Endothelial cell of hepatic sinusoid (primary cell): ENCODE measurements around the gene SUN5.
"Not testable (repeated sequence)": the region's sequence is repeated elsewhere in the genome, so short reads cannot be mapped to it uniquely, and the experiment has no call there.

Experiments
- in situ Hi-C: cut with HindIII; loops from 2 replicates; pipeline ENCODE4 v1.10.0; 2017; ENCODE audit warnings: low sequenced_read_pairs

The SUN5 gene

DNA sequence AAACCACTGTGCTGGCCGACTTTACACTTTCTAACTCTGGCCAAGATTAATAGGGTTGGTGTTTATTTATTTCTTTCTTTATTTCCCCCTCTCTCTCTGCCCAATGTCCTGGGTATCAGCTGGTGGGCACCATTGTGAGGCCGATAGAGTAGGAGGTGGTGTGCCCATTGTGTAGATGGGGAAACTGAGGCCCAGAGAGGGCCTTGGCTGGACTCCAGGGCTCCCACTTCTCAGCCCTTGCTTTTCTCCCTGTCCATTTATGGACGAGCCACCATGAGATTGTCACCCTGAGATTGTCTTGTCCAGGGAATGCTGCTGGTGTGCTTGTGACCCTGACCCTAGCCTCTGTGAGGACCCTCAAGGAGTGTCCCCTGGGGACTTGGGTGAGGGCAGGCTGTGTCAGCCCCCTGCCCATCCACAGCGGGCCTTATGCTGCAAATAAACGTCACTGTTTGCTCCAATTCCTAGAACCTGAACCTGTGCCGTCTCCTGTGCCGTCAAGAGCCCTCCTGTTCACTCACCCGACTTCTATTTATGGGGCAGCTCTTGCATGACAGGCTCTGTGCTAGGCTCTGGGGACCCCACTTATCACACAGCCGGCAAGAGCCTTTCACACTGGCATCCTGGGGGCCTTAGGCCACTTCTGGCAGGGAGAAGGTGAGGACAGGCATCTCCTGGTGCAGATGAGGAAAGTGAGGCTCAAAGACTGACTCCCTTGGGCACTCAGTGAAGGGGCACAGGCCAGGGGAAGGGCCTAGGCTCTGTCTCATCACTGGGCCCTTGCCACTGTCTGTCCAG lies 24.8 kb downstream of the SUN5 start:
- in situ Hi-C loops: no loop called here

DNA sequence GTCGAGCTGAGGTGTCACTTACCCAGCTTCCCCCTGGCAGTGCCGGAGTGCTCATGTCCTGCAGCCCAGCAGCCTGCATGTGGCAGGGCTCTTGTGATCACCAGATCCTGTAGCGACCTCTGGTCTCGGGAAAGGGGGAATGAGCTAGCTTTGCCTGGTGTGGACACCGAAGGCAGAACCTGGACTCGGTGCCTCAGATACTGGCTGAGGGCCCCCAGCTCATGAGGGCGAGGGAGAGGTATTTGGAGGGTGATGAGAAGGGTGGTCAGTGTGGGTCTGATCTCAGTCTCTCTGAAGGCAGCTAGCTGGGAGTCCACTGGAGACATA lies 26.3 kb downstream of the SUN5 start:
- in situ Hi-C loops: no loop called here

DNA sequence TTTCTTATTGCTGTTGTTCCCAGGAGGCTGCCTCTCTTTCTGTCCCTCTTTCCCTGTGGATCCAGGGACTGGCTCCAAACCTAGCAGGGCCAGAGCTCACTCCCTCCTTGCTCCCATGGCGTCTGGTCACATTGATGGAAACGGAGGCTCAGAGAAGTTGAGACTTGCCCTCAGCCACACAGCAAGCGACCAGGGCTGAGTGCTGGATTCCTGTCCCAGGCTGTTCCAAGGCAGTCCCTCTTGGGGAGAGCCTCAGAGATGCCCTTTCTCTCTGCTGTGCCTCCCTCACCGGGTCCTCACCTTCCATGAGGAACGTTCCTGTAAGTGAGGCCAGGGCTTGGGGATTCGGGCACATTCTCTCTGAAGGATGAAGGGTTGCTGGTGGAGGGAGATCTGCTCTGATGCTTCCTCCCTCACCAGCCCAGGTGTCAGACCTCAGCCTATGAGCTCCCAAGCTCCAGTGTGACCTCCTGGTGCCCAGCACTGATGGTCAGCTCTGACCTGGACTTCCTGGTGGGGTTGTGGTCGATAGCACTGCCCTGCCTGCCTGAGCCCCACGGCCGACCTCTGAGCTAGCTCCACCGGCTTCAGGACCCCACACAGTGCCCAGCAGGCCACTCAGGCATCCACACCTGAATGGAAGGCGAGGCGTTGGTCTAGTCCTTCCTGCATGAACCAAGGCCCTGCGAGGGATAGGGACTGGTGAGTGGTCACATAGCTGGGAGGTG lies 26.8 kb downstream of the SUN5 start:
- in situ Hi-C loops: no loop called here

DNA sequence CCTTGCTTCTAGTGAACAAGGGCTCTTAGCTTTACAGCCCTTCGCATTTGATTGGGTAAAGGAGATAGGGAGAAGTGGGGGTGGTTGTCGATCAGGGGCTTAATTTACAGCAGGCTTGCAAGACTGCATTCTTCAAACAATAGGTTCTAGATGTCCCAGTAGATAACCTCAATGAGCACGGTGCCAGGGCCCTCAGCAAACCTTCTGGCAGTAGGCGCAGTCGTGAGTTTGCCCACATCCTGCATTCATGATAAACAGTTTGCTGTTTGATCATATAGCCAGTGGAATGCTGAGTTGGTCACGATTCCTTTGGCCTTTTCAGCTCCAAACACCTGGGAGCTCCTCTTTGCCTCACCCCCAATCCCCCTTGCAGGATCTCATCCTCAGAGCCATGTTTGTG lies 27.5 kb downstream of the SUN5 start:
- in situ Hi-C loops: no loop called here

DNA sequence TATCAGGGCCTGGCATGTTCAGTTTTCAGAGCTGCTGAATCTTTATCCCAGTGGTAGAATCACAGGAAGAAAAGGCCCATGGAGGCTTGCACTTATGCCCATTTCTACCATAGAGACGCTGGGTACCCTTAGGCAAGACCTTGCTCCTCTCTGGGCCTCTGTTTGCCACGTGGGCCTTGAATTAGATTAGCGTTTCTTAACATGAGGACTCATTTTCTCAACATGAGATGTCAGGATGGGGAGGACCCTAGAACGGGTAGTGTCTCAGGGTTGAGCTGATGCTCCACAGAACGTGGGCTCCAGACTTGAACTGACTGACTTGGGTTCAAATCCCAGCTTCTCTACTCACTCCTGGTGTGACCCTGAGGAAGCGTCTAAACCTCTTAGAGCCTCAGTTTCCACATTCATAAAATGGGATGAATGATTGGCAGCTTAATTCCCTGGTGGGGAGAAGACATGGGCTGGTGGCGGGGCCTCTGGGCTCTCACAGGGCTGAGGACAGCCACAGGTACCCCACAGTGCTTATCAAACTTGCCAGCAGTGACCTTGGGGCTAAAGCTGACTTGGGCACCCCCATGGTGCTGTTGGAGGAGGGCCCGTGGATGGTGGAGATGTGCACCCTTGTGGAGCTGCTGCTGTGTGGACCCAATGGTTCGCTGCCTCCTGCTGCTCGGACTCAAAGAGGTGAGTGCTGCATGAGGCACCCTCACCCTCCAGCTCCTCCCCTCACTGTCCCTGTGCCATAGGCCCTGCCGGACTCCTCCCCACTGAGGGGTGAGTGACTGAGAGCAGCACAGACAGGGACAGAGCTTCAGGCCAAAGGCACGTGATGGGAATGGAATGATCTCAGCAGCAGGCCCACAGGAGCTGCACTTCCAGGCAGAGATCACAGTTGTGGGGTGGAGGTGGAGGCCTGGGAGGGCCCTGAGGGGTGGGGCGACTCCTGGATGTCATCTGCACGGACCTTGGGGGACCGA lies 28.2 kb downstream of the SUN5 start:
- in situ Hi-C loops: no loop called here

DNA sequence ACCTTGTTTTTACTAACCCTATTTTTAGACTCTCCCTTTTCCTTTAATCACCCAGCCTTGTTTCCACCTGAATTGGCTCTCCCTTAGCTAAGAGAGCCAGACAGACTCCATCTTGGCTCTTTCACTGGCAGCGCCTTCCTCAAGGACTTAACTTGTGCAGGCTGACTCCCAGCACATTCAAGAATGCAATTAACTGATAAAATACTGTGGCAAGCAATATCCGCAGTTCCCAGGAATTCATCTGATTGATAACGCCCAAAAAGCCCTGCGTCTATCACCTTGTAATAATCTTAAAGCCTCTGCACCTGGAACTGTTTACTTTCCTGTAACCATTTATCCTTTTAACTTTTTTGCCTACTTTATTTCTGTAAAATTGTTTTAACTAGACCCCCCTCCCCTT lies 29.1 kb downstream of the SUN5 start:
- in situ Hi-C loops: not testable (repeated sequence)

DNA sequence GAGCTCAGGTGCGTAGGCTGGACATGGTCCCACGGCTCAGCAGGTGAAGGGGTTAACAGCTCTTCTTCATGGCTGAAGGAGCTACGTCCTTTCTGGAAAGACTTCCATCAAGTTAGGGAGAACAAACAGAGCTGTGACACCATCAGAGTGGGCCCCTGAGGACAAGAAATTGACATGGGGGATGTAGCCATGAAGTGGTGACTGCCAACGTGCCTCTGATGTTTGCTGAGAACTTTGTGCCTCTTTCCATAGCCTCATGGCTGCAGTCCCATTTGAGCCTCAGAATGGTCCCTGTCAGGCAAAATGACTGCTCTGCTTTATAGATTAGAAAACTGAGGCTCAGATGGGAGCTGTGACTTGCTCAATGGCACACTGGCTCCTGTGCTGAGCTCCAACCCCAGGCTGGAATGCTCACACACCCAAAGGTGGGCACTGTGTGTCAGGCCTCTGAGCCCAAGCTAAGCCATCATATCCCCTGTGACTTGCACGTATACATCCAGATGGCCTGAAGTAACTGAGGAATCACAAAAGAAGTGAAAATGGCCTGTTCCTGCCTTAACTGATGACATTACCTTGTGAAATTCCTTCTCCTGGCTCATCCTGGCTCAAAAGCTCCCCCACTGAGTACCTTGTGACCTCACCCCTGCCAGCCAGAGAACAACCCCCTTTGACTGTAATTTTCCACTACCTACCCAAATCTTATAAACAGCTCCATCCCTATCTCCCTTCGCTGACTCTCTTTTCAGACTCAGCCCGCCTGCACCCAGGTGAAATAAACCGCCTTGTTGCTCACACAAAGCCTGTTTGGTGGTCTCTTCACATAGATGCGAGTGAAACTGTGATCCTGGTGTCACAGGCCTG lies 29.8 kb downstream of the SUN5 start:
- in situ Hi-C loops: not testable (repeated sequence)

DNA sequence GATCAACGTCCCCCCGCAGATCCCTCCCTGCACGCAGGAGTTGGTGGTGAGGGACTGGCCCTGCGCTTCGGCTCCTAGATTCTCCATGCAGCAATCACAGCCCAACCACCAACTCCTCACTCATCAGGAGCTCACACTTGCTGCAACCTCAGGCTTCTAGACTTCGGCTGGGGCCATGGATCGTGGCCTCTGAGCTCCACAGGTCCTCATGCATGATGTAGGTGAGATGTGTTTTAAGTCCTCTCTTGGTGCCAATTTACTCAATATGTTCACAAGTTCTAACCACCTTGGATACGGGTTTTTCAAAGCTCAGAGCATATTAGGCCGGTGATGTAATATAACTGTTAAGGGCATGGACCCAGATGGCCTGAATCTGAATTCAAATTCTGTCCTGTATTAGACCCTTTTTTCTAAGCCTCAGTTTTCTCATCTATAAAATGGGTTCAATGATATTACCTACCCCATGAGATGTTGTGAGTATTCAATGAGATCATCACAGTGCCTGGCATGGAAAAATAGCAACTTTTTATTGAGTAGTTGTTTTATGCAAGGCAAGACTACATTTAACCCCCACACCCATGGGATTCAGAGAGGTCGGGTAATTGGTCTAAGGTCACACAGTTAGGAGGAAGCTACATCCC lies 31.0 kb downstream of the SUN5 start:
- in situ Hi-C loops: no loop called here

DNA sequence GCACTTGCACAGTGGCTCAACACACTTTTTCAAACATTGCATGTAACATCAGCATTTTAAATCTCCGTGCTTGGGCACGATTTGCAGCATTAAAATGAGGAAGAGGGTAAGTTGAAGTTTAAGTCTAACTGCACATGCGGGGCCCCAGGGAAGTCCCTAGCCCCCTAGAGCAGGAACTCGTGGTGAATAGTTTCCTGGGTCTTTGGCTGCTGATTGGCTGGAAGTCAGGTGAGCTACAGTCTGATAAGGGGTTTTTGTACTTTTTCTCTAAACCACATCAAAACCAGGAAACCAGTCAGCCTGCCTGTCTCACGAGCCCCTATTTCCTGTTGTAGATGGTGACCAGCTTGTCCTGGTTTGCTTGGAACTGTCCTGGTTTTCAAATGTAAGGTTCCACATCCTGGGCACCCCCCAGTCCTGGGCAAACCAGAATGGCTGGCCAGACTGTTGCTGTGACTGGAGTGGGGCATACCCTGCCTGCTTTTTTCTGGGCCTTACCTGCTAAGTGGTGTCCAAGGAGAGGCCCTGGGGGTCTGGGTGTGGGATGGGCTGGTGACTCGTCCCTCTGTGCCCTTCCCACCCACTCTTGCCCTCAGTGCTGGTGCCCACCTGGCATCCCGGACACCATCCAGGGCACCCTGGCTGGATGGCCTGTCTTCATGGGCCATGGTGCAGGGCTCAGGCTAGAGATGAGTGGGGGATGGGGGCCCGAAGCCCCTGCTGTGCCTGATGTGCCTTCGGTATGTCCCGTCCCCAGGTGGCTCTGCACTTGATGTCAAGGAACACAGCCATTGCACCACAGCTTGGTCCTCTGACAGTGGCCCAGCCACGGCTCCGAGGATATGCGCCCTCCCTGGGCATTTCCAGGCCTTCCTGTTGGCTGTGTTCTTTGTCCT lies 31.8 kb downstream of the SUN5 start:
- in situ Hi-C loops: no loop called here

DNA sequence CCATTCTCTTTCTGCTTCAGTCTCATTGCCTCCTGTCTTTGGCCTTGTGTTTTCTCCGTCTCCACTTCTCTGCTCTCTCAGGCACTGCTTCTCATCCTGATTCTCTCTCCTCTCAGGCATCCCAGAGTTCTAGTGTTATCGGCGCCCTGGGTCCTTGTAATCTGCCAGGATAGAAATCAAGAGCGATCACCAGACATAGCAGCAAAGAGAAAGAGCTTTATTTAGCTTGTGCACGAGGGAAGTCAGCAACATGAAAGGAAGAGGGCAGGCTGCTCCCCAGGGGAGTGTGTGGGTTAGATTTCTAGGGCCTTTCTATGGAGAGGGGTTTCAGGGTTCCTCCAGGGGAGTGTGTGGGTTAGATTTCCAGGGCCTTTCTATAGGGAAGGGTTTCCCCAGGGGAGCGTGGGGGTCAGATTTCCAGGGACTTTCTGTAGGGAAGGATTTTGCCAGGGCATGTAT lies 32.5 kb downstream of the SUN5 start:
- in situ Hi-C loops: no loop called here

DNA sequence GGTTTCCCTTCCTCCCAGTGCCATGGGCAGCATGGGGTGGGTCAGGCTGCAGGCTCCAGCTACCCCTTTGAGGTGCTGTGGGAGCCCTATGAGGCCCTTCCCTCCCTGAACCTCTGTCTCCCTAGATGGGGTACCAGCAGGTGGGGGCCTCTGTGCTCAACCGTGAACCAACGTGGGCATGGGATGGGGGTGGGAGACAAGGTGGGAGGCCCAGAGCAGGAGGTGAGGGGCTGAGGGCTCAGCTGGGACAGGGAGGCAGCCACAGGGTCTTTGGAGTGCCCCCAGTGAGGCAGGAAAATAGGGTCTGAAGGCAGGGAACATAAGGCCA lies 33.3 kb downstream of the SUN5 start:
- in situ Hi-C loops: no loop called here

DNA sequence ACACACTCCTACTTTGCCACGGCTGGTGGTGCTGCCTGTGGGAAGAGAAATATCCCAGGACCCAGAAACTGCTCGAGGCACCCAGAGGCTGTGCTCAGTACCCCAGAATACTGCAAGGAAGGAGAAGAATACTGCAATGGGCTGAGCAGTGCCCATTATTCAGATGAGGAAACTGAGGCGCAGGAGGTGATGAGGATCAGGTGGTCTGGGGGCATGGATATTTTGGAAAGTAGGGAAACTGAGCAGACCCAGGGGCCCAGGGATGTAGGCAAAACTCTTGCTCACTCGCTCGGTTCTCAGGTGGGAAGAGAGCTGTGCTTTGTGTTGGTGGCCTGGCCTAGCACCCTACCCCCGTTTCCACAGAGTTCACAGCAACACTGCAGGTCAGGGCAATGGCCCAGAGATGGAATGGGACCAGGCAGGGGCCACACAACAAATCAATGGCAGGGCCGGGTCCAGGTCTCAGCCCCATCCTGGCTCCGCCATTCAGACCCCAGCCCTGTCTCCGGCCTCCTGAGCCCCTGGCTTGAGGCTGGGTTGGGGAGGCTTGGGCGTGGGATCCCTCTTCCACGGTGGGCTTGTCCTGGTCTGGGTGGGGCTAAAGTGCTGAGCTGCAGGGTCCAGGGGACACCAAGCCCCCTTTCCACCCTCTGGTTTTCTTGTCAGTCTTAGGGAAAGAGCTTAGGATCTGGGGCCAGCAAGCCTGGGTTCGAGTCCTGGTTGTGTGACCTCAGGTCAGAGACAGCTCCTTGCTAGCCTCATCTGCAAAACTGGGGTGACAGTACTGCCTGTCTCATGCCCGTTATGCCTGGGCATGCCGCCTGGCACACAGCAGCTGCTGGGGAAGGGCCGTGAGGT lies 33.9 kb downstream of the SUN5 start:
- in situ Hi-C loops: no loop called here

DNA sequence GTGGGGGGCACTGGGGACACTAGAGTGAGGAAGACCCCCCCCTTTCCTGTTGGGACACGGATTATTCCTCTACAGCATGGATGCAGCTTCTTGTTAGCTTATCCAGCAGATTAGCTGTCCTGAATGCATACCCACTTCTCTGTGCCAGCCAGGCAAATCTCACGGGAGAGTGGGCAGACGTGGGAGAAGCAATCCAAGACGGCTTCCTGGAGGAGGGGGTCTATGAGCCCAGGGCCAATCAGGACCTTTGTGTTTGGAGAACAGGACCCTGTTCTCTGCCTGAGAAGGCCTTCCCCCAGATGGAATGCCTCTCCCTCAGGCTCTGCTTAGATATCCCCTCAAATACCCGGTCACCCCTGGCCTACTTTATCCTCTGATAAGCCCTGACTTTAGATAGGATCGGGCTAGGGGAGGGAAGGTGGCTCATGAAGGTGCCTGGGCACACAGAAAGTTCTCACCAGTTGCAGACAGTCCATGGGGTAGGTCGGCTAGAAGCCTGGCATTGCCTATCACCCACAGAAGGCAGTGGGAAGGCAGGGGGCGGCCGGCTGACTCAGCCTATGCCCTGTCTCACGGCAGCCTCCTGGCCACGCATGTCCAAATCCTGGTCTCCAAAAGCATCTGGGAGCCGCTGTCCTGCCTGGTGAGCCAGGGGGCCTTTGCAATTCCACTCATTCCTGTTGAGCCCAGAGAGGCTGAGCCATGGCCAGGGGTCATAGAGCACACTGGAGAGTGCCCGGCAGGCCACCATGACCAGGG lies 34.7 kb downstream of the SUN5 start:
- in situ Hi-C loops: no loop called here

DNA sequence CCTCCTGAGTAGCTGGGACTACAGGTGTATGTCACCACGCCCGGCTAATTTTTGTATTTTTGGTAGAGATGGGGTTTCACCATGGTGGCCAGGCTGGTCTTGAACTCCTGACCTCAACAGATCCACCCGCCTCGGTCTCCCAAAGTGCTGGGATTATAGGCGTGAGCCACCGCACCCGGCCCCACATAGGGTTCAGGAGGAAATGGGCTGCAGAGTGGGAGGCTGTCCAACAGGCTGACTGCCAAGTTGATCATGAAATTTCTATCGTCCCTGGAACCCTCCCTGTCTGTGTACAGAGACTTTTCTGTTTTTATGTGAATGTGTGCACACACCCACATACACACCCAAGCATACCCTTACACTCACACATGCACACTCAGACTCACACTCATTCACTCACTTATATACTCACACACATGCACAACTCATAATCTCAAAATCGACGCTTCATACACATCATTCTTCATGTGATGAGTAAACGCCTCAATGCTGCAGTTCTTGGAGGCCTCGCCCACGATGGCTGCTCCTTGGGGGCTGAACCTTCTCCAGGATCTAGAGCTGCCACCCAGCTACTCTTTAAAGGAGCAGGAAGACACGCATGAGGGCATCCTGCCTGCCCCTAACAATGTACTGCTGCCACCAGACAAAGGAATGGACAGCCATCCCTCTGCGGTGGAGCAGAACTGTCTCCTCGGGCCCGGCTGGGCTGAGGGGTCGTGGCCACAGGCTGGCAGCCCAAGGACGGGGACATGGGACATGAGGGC lies 35.6 kb downstream of the SUN5 start:
- in situ Hi-C loops: no loop called here

DNA sequence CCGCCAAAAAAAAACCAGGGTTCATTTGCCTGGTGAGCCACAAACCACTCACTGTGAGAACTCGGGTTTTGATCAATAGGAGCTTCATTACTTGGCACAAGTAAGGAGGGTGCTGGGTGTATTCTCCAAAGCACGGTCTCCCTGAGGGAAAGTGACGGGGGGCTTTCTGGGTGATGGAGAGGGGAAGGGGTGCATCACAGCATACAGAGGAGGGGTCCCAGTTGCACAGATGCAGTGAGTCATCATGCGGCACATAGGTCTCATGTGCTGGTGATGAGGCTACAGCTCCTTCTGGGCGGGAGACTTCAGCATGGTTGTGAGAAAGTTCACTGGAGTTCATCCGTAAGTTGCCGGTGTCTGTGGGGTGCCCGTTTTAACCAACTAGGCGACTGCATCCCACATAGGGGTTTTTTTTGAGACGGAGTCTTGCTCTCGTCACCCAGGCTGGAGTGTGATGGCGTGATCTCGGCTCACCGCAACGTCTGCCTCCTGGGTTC lies 36.2 kb downstream of the SUN5 start:
- in situ Hi-C loops: no loop called here
